Skeletal muscle tissue (tissue), 4 donors: ENCODE measurements around the gene SLC26A2. TPM values are rescaled to one million over a fixed set of nuclear protein-coding genes. Genes with fewer than 3 reads are reported as not detected.

Experiments used
- H3K27ac ChIP-seq: one replicate; pipeline ENCODE4 v1.7.0; 2013; ENCODE audit warnings: mild to moderate bottlenecking, low read depth, low read length, inconsistent platforms
- H3K27me3 ChIP-seq, 3 donors: one replicate each; pipeline ENCODE4 v1.7.0; 2013; ENCODE audit warnings: low read length in 3 of 3; ENCODE audit not compliant: control insufficient read depth in 3 of 3, insufficient read depth in 3 of 3
- H3K36me3 ChIP-seq, 3 donors: one replicate each; pipeline ENCODE4 v1.7.0; 2013; ENCODE audit warnings: low read length in 3 of 3; ENCODE audit not compliant: control insufficient read depth in 3 of 3, insufficient read depth in 3 of 3
- H3K4me1 ChIP-seq, 3 donors: one replicate each; pipeline ENCODE4 v1.7.0; 2013; ENCODE audit warnings: low read length in 3 of 3, mild to moderate bottlenecking in 3 of 3; ENCODE audit not compliant: control insufficient read depth in 3 of 3, insufficient read depth in 3 of 3
- H3K4me3 ChIP-seq, 3 donors: one replicate each; pipeline ENCODE4 v1.7.0; 2013; ENCODE audit warnings: low read length in 3 of 3
- H3K9ac ChIP-seq, 3 donors: one replicate each; pipeline ENCODE4 v1.7.0; 2013; ENCODE audit warnings: low read length in 3 of 3, mild to moderate bottlenecking in 3 of 3, moderate library complexity in 2 of 3, low read depth in 1 of 3
- H3K9me3 ChIP-seq, 3 donors: one replicate each; pipeline ENCODE4 v1.7.0; 2013; ENCODE audit warnings: low read length in 3 of 3; ENCODE audit not compliant: control insufficient read depth in 3 of 3
- total RNA-seq: library from RNA; depleted of rRNA; stranded (reverse); fragments of >200 nt; gene quantifications from one replicate; pipeline ENCODE4 v1.2.3, GENCODE V29; 2014
- donor health status: Osteomylitis.

The SLC26A2 gene
- total RNA-seq, 1 donor from 2014 or later = 14.6 TPM

DNA sequence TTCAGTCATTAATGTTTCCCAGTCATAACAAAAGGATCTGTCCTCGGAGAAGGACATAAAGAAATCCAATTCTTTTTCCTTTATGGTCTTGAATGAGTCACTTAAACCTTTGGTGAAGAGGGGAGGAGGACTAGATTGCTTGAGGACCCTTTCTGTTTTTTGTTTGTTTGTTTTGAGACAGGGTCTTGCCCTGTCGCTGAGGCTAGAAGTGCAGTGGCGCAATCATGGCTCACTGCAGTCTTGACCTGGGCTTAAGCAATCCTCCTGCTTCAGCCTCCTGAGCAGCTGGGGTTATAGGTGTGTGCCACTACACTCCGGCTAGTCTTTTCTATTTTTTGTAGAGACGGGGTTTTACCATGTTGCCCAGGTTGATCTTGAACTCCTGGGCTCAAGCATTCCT lies 27.6 kb downstream of the SLC26A2 start:
- Histone ChIP-seq H3K27me3 (no peaks in the 10 kb centered on the region), H3K36me3 (no peaks in the 10 kb centered on the region), H3K9me3 (no peaks in the 10 kb centered on the region), H3K27ac (no peak overlapping the region), H3K4me3 (no peak overlapping the region), H3K9ac (no peak overlapping the region), H3K4me1 (peaks cover 0 to 3% (median 0%) of the 10 kb centered on the region in 3 donors)

DNA sequence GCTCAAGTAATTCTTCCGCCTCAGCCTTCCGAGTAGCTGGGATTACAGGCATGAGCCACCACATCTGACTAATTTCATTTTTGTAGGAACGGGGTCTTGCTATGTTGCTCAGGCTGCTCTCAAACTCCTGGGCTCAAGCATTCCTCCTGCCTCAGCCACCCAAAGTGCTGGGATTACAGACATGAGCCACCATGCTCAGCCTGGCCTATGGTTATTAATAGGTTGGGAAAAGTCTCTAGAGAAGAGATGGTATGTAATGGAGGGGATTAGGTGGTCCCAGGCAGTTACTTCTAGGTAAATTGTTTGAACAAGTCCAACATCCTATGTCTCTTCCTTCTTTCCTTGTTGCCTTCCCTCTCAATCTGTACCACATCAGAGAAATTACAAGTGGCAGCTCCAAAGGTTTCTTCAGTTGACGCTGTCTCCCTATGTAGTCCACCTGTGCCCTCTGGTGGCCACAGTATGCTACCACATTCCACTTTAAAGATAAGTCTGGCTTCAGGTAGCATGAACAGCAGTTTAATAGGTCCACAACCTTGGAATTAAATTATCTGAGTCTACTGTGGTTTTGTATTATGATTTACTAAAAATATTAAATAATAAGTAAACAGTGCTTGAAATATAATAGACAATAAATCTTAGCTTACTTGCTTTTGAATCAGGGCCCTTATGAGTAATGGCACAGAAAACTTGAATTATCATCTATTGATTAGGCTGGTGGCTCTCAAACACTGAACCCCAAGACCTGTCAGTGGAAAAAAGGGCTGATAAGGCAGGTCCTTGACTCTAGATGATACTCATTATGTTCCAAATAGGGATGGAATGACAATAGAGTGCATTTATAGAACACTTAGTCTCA lies 30.2 kb downstream of the SLC26A2 start:
- Histone ChIP-seq H3K9me3 (no peaks in the 10 kb centered on the region), H3K36me3 (peaks cover 8 to 10% (median 9%) of the 10 kb centered on the region in 3 donors), H3K4me1 (peaks cover 9 to 20% (median 16%) of the 10 kb centered on the region in 3 donors), H3K27me3 (no peaks in the 10 kb centered on the region), H3K4me3 (no peak overlapping the region), H3K9ac (no peak overlapping the region), H3K27ac (no peak overlapping the region)

DNA sequence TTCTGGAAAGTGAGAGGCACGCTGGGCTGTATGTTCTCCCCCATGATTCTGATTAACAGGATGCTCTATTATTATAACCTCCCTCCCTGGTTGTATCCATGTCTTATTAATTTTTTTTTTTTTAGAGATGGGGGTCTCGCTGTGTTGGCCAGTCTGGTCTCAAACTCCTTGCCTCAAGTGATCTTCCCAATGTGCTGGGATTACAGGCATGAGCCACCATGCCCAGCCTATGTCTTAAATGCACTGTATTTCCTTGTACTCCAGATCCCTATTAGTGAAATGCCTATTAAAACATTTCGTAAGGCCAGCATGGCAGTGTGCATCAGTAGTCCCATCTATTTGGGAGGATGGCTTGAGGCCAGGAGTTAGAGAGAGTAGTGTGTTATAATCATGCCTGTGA lies 32.9 kb downstream of the SLC26A2 start:
- Histone ChIP-seq H3K27ac (no peak overlapping the region), H3K4me3 (no peak overlapping the region), H3K9ac (peak overlapping the region in 1 of 3 donors; percentile 37), H3K27me3 (no peaks in the 10 kb centered on the region), H3K36me3 (peaks cover 8 to 14% (median 9%) of the 10 kb centered on the region in 3 donors), H3K4me1 (peaks cover 9 to 23% (median 16%) of the 10 kb centered on the region in 3 donors), H3K9me3 (no peaks in the 10 kb centered on the region)

DNA sequence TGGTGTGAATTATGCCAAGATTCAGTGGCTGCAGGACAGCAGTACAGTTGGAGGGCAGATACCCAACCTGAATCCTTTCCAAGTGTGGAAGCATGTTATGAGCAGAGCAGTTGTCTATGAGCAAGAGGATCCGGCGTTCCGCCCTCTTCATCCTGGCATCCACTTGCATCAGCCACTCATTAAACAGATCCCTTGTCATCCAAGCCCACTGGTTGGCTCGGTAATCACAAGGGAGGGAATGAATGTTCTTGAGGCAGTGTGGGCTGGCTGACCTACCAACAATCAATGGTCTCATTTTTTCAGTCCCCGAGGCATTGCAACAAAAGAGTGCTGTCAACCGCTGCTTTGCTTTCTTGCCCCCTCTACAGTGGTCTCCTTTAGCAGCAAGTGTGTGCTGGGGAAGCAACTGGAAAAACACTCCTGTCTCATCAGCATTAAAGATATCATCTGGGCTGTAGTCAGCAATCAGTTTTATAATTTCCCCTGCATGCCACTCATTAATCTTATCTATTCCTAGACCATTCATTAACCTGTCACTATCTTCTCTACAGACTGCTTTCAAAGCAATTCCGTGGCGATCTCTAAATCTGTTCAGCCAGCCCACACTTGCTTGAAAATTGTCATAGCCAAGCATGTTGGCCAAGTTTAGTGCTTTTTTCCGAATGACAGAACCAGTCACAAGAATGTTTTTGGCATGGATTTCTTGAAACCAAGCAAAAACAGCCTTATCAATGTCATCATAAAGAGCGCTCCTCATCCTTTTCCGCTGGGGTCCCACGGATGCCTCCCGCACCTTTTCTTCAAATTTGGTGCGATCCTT lies 35.0 kb downstream of the SLC26A2 start:
- Histone ChIP-seq H3K27ac (no peak overlapping the region), H3K27me3 (no peaks in the 10 kb centered on the region), H3K4me1 (peaks cover 24 to 36% (median 26%) of the 10 kb centered on the region in 3 donors), H3K9me3 (no peaks in the 10 kb centered on the region), H3K9ac (no peak overlapping the region), H3K36me3 (peaks cover 9 to 14% (median 11%) of the 10 kb centered on the region in 3 donors), H3K4me3 (no peak overlapping the region)

DNA sequence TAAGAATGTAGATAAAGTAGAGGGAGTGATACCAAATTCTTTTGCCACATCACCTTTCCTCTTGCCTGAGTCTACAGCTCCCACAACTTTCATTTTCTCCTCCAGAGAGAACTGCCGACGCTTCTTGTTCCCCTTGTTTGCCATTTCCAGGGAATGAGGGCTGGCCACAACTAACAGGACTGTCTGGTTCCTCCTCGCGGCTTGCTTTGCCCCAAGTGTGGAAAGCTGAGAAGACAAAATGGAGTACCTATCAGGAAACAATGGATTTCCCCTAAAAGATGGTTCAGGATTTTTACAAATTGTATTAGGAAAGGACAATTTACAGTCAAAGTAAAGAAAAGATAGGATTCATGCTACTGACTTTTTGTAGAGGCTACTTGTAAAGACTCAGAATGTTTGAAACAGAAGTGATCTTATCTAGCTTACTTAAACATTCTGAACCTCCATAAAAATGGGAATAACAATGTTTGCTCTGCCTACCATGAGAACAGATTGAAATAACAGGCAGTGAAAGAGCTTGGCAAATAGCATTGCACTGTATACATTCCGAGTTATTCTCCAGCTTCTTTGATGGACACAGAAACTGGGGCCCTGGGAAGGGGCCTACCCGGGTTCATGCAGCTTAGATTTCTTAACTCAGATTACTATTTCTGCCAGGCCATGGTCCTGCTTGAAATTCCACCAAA lies 35.8 kb downstream of the SLC26A2 start:
- Histone ChIP-seq H3K4me3 (no peak overlapping the region), H3K4me1 (peaks cover 27 to 41% (median 29%) of the 10 kb centered on the region in 3 donors), H3K9ac (no peak overlapping the region), H3K27me3 (no peaks in the 10 kb centered on the region), H3K36me3 (peaks cover 9 to 14% (median 11%) of the 10 kb centered on the region in 3 donors), H3K27ac (no peak overlapping the region), H3K9me3 (no peaks in the 10 kb centered on the region)

DNA sequence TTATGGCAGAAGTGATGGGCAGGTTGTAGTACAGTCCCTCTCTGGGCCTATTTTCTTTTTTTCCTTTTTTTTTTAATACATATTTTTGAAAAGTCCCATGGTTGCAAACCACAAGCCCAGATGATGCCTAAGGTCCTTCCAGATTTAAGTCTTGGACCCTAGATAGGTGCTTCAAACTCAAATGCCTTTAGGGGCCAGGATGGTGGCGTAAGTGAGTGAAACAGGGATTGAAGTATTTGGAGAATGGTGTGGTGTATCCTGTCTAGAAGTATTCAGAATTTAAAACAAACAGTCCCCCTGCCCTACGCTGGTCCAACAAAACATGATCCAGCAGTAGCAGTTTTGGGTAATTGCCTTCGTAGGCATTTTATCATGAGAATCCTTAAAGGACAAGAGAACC lies 37.7 kb downstream of the SLC26A2 start:
- Histone ChIP-seq H3K4me1 (peaks cover 38 to 51% (median 44%) of the 10 kb centered on the region in 3 donors), H3K9me3 (no peaks in the 10 kb centered on the region), H3K27me3 (no peaks in the 10 kb centered on the region), H3K27ac (no peak overlapping the region), H3K4me3 (no peak overlapping the region), H3K36me3 (peaks cover 9 to 14% (median 11%) of the 10 kb centered on the region in 3 donors), H3K9ac (no peak overlapping the region)

DNA sequence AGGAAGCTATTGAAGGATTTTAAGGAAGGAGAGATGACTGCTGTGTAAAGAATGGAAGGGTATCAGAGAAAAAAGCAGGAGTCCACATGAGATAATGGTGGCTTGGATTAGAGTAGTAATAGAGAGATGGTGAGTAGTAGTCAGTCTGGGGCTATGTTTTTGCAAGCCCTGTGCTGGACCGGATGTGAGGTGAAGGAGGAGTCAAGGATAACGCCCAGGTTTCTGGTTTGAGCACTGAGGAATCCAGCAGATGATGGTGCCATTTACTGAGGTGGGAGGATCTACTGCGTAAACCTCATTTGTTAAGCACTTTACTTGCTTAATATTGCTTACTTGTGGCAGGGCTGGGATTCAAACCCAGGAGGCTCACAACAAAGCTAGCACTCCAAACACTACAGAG lies 38.8 kb downstream of the SLC26A2 start:
- Histone ChIP-seq H3K27me3 (no peaks in the 10 kb centered on the region), H3K4me3 (peak overlapping the region; percentile 83 to 100 (median 95)), H3K9me3 (no peaks in the 10 kb centered on the region), H3K27ac (peak overlapping the region; percentile 92), H3K36me3 (peaks cover 10 to 19% (median 11%) of the 10 kb centered on the region in 3 donors), H3K9ac (peak overlapping the region; percentile 78 to 99 (median 97)), H3K4me1 (peaks cover 34 to 44% (median 43%) of the 10 kb centered on the region in 3 donors)

DNA sequence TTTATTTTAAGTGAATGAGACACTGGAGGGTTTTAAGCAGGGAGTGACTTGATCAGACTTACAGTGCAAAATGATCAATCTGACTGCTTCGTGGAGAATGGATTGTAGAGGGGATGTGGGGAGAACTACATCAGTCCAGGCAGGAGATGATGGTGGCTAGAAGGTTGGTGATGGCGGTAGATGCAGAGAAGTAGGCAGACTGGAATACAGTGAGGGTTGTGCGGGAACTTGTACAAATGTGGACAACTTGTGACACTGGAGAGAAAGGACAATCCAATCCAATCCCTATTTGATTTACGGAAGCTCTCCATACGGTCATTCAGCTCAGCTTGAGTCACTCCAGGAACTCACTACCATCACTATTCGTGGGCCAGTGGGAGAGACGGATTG lies 39.3 kb downstream of the SLC26A2 start:
- Histone ChIP-seq H3K27ac (peak overlapping the region; percentile 92), H3K9ac (peak overlapping the region; percentile 78 to 99 (median 97)), H3K36me3 (peaks cover 10 to 22% (median 12%) of the 10 kb centered on the region in 3 donors), H3K9me3 (no peaks in the 10 kb centered on the region), H3K27me3 (no peaks in the 10 kb centered on the region), H3K4me1 (peaks cover 34 to 42% (median 38%) of the 10 kb centered on the region in 3 donors), H3K4me3 (peak overlapping the region; percentile 83 to 100 (median 95))

DNA sequence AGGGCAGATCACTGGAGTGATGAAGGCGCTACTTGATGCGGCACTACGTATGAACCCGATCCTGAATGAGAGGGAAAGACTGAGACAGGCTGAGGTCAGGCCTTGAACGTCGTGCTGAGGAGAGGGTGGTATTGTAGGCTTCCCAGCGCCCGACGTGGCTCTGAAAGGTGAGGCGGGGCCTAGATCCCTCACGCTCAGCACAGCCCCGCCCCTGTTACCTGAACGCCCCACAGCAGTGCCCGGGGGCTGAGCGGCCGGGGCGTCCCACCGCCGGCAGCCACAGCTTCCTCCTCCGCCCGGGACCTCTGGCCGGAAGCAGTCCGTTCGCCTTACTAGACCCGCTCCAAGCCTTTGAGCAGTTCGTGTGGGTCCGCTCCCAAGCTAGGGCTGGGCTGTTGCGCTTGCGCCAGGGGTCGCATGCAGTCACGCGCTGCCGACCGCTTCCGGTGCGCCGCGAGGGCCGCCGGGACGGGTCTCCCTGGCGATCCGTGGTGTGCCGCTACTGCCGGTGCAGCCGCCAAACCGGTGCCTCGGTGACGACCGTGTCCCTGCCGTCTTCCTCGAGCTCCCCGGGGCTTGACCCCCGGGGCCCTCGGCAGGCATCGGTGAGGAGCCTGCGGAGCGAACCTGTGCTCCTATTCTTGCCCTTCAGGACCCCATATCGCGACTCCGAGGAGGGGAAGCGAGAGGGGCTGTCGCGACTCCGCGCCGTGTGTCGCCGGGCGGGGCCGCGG lies 39.9 kb downstream of the SLC26A2 start, which contains the start of the genes HMGXB3 and TIGD6:
TSS of gene HMGXB3 (plus strand) at position 484 of the 734 bp plus-strand sequence. CDS start 4,114 bp downstream, outside the sequence.
TSS of gene TIGD6 (minus strand) at position 399 of the 734 bp plus-strand sequence. CDS start 4,306 bp downstream, outside the sequence.
- peaks cover 28 to 36% (median 34%) of the 10 kb centered on the region in 3 donors for H3K4me1 ChIP-seq
- H3K36me3 ChIP-seq = peaks cover 6 to 19% (median 6%) of the 10 kb centered on the region in 3 donors
- H3K9ac ChIP-seq = peak within 1 kb of the TSS; percentile 78 to 99 (median 97)
- H3K9me3 ChIP-seq = no peaks in the 10 kb centered on the region
- H3K27ac ChIP-seq = peak within 1 kb of the TSS; percentile 92
- peak within 1 kb of the TSS; percentile 83 to 100 (median 95) for H3K4me3 ChIP-seq
- no peaks in the 10 kb centered on the region for H3K27me3 ChIP-seq
